ENCODE data around the gene MS4A18.

The MS4A18 gene

GRCh38 chr11:60781286-60781980, 56.9 kb downstream of the MS4A18 start:
- no peak overlapping the region for H3K4me3 ChIP-seq (ENCODE audit: low read length)
- DNase-seq (ENCODE audit: low read depth): no peak
- no peak for TF ChIP-seq CTCF (conservative IDR thresholded peaks at IDR 0.05; ENCODE audit: low read length)

GRCh38 chr11:60781981-60782316, 57.4 kb downstream of the MS4A18 start:
- no peak for DNase-seq (ENCODE audit: low read depth)
- no peak for TF ChIP-seq CTCF (conservative IDR thresholded peaks at IDR 0.05; ENCODE audit: low read length)
- no peak overlapping the region for H3K4me3 ChIP-seq (ENCODE audit: low read length)

GRCh38 chr11:60782393-60783140, 58.0 kb downstream of the MS4A18 start:
- H3K4me3 ChIP-seq (ENCODE audit: low read length): no peak overlapping the region
- no peak for TF ChIP-seq CTCF (conservative IDR thresholded peaks at IDR 0.05; ENCODE audit: low read length)
- DNase-seq (ENCODE audit: low read depth): no peak

GRCh38 chr11:60783141-60783484, 58.6 kb downstream of the MS4A18 start:
- H3K4me3 ChIP-seq (ENCODE audit: low read length): no peak overlapping the region
- no peak for DNase-seq (ENCODE audit: low read depth)
- TF ChIP-seq CTCF (conservative IDR thresholded peaks at IDR 0.05; ENCODE audit: low read length): no peak

- no peak for TF ChIP-seq CTCF (conservative IDR thresholded peaks at IDR 0.05; ENCODE audit: low read length)
Observed at GRCh38 chr11:60783911-60784310, 59.4 kb downstream of the MS4A18 start.

GRCh38 chr11:60785136-60785535, 60.6 kb downstream of the MS4A18 start, which contains the start of gene MS4A10:
TSS of gene MS4A10 (plus strand) at chr11:60785333. CDS start at chr11:60790336, 5,003 bp downstream.
- no peak within 1 kb of the TSS for H3K4me3 ChIP-seq (ENCODE audit: low read length)
- no peak for TF ChIP-seq CTCF (conservative IDR thresholded peaks at IDR 0.05; ENCODE audit: low read length)
- no peak for DNase-seq (ENCODE audit: low read depth)

More at GRCh38 chr11:60783911-60784310, 59.4 kb downstream of the MS4A18 start:
- DNase-seq (ENCODE audit: low read depth): no peak
- H3K4me3 ChIP-seq (ENCODE audit: low read length): no peak overlapping the region

GRCh38 chr11:60785806-60786361, 61.4 kb downstream of the MS4A18 start:
- no peak overlapping the region for H3K4me3 ChIP-seq (ENCODE audit: low read length)
- peak; percentile 8 for DNase-seq (ENCODE audit: low read depth)
- no peak for TF ChIP-seq CTCF (conservative IDR thresholded peaks at IDR 0.05; ENCODE audit: low read length)

Measured in AG10803 (cell line).